Epithelial cell of proximal tubule (primary cell): Measurements from ENCODE around the gene GALNT14. TPM values are rescaled to one million over a fixed set of nuclear protein-coding genes. Genes with fewer than 3 reads are reported as not detected.
"Not testable (repeated sequence)": the region's sequence is repeated elsewhere in the genome, so short reads cannot be mapped to it uniquely, and the experiment has no call there.

Experiments used
- DNase-seq: peaks from one replicate; pipeline ENCODE4 v3.0.0-alpha.2; 2011; ENCODE audit warnings: low read depth
- H3K4me3 ChIP-seq: 2 replicates; pipeline ENCODE4 v1.5.1; 2011; ENCODE audit warnings: low read depth, mild to moderate bottlenecking, low read length
- total RNA-seq: library from RNA; depleted of rRNA; stranded (reverse); fragments of >200 nt; gene quantifications from 2 replicates; pipeline ENCODE4 v1.2.3, GENCODE V29; 2015
- TF ChIP-seq, protein P1 (sequence below): conservative IDR thresholded peaks from 2 replicates; pipeline ENCODE4 v1.5.1; 2012; ENCODE audit warnings: low read depth, mild to moderate bottlenecking, low read length

Gene GALNT14
- total RNA-seq, 1 donor from 2014 or later, result 80.7 TPM

DNA sequence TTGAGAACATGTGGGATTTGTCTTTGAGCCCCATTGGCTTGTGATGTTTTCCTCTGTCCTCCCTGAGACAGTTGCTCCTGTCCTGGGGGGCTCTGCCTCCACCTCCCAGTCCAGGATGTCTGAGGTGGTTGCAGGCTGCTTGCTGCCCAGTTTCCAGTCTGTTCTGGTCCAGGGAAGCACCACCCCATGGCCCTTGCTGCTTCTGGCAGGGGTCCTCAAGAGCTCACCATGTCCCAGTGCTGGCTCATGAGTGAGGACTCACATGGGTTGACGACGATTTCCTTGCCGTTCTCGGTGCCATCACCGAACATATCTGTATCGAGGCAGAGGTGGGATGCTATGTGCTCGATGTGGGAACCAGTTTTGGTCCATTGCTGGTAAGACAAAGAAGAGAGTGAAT lies 227.6 kb downstream of the GALNT14 start:
- H3K4me3 ChIP-seq, result no peak overlapping the region
- TF ChIP-seq, protein P1, sequence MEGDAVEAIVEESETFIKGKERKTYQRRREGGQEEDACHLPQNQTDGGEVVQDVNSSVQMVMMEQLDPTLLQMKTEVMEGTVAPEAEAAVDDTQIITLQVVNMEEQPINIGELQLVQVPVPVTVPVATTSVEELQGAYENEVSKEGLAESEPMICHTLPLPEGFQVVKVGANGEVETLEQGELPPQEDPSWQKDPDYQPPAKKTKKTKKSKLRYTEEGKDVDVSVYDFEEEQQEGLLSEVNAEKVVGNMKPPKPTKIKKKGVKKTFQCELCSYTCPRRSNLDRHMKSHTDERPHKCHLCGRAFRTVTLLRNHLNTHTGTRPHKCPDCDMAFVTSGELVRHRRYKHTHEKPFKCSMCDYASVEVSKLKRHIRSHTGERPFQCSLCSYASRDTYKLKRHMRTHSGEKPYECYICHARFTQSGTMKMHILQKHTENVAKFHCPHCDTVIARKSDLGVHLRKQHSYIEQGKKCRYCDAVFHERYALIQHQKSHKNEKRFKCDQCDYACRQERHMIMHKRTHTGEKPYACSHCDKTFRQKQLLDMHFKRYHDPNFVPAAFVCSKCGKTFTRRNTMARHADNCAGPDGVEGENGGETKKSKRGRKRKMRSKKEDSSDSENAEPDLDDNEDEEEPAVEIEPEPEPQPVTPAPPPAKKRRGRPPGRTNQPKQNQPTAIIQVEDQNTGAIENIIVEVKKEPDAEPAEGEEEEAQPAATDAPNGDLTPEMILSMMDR, result no peak

DNA sequence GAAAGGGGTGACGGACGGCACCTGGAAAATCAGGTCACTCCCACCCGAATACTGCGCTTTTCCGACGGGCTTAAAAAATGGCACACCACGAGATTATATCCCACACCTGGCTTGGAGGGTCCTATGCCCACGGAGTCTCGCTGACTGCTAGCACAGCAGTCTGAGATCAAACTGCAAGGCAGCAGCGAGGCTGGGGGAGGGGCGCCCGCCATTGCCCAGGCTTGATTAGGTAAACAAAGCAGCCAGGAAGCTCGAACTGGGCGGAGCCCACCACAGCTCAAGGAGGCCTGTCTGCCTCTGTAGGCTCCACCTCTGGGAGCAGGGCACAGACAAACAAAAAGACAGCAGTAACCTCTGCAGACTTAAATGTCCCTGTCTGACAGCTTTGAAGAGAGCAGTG lies 233.8 kb downstream of the GALNT14 start:
- not testable (repeated sequence) for H3K4me3 ChIP-seq

More for the DNA sequence above, 227.6 kb downstream of the GALNT14 start:
- no peak for DNase-seq

DNA sequence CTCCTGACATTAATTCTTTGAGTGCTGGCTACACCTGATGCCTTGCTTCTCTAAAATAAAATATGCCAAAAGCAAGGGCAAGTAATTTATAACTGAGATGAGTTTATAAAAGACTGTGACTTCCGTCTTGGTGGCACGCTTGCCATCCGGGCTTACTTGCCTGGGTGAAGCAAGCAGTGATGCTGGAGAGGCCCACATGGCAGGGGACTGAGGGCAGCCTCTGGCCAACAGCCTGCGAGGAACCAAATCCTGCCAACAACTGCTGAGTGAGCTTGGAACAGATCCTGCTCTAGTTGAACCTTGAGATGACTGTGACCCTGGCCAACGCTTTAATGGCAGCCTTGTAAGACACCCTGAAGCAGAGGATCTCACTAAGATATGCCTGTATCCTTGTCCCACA lies 234.9 kb downstream of the GALNT14 start:
- H3K4me3 ChIP-seq, result no peak overlapping the region
- DNase-seq, result no peak
- TF ChIP-seq, protein P1, result no peak

More for the DNA sequence above, 233.8 kb downstream of the GALNT14 start:
- DNase-seq, result not testable (repeated sequence)

DNA sequence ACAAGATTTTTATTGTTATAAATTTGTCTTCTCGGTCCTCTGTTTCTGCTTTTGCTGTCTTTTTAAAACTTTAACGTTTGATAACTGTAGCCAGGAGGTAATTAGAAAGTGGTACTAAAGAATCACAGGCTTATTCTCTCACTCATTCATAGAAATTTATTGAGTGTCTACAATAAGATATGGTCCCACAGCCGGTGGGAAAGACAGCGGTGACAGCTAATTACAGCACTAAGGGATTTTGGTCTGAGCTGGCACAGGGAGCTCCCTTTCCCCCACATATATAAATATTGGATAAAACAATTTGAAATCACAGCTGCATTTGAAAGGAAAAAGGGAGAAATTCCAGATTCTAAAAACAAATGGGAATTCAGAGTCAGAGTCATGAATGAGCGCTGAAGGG lies 237.9 kb downstream of the GALNT14 start:
- TF ChIP-seq, protein P1, result no peak
- no peak overlapping the region for H3K4me3 ChIP-seq
- no peak for DNase-seq

DNA sequence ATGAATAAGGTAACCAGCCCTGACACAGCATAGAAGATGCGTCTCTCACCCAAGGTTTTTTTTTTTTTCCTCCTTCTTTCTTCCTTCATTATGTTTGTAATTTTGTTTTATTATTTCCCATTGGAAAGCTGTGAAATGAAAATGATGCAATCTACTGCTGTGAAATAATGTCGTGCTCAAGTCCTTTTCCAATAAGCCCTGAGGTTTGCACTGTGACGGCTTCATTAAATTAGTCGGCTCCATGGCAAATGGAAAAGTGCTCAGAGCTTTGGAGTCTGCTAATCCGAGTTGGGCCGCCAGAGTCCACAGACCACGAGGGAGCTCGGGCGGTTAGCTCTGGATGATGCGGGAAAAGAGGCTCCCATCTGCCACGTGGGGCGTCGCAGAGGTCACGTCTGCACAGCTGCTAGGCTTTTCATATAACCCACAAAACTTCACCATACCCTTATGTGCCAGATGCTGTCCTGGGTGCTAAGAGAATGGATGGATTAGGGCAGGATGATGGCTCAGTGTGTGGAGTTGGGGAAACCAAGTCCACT lies 238.7 kb downstream of the GALNT14 start:
- H3K4me3 ChIP-seq, result no peak overlapping the region
- no peak for DNase-seq
- TF ChIP-seq, protein P1, result no peak

DNA sequence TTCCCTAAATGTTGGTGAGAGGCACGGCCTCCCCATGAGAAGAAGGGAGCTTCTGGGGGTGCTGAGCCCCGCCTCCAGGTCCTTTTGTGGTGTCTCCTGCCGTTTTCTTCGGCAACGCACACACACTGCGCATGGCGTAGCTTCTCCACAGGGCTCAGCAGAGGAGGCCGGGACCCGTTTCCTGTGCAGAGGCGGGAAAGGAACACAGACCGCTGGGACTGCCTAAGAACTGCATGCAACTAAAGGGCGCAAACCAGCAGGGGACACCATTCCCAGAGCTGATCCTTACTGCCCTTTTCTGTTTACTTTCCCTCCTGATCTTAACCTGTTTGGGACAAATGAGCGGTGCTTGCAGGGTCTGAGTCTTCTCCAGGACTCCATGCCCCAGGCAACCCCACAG lies 240.7 kb downstream of the GALNT14 start:
- TF ChIP-seq, protein P1, result no peak
- no peak overlapping the region for H3K4me3 ChIP-seq
- DNase-seq, result no peak

DNA sequence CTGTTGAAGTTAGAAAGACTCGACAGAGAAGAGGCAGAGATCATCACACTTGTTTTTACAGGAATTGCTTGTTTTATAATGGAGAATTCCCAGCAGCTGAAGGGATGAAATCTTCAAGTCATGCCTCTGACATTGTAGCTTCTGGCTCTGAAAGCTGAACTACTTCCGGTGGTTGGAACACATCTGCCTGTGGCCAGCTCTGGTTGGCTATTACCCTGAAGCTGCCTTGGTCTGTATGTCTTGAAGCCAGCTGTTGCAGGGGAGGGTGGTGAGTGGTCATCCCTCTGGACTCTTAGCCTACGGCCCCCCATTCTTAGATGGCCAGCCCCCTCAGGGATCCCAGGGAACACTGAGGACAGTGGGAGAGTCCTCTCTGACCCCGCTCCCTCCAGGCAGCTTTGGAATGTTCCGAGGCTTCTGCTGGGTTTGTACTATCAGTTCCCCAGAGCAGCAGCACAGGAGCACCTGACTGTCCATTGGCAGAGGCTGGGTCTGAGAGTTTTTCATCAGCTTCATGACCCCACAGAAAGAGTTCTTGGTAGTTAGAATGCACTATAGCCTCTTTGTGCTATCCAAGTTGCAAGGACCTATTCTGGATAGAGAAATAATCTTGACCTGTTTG lies 243.6 kb downstream of the GALNT14 start:
- H3K4me3 ChIP-seq, result no peak overlapping the region
- TF ChIP-seq, protein P1, result no peak
- DNase-seq, result no peak
